HepG2 (cell line): Measurements from ENCODE around the gene TUBA4B. TPM values are rescaled to one million over a fixed set of nuclear protein-coding genes. Genes with fewer than 3 reads are reported as not detected.

Experiments
- CHCHD3 ChIP-seq: sonication (generic); formaldehyde crosslinking; IDR thresholded peaks from 2 replicates; pipeline ENCODE4 v1.8.0; 2022; ENCODE audit warnings: mild to moderate bottlenecking, missing genetic modification reagents, moderate library complexity
- DNMT1 ChIP-seq: sonication (generic); formaldehyde crosslinking; IDR thresholded peaks from 2 replicates; pipeline ENCODE4 v1.5.1; 2020; ENCODE audit warnings: mild to moderate bottlenecking, missing genetic modification reagents
- HNRNPL ChIP-seq: fragments of 200-400 bp; formaldehyde crosslinking; IDR thresholded peaks from 2 replicates; pipeline ENCODE4 v1.6.1; 2017; ENCODE audit warnings: mild to moderate bottlenecking, low read depth, low read length
- JUND ChIP-seq: sonication (generic); formaldehyde crosslinking; IDR thresholded peaks from 2 replicates; pipeline ENCODE4 v1.8.0; 2022; ENCODE audit warnings: mild to moderate bottlenecking, missing genetic modification reagents
- KAT2B ChIP-seq: fragments of 150-350 bp; IDR thresholded peaks from 2 replicates; pipeline ENCODE4 v1.6.1; 2014; ENCODE audit warnings: low read depth, low read length, borderline replicate concordance
- NFE2L1 ChIP-seq: sonication (generic); formaldehyde crosslinking; IDR thresholded peaks from 2 replicates; pipeline ENCODE4 v1.4.0; 2020; ENCODE audit warnings: missing genetic modification reagents, mild to moderate bottlenecking, borderline replicate concordance
- NPAS2 ChIP-seq: sonication (generic); formaldehyde crosslinking; IDR thresholded peaks from 2 replicates; pipeline ENCODE4 v1.8.0; 2022; ENCODE audit warnings: mild to moderate bottlenecking, missing genetic modification reagents, borderline replicate concordance
- PITX1 ChIP-seq: sonication (generic); formaldehyde crosslinking; IDR thresholded peaks from 2 replicates; pipeline ENCODE4 v1.5.1; 2020; ENCODE audit warnings: mild to moderate bottlenecking, missing genetic modification reagents
- PRPF4 ChIP-seq: fragments of 200-400 bp; formaldehyde crosslinking; IDR thresholded peaks from 2 replicates; pipeline ENCODE4 v1.6.1; 2016; ENCODE audit warnings: low read length, low read depth; ENCODE audit not compliant: poor library complexity, severe bottlenecking
- SAFB2 ChIP-seq: sonication (generic); formaldehyde crosslinking; IDR thresholded peaks from 2 replicates; pipeline ENCODE4 v1.5.1; 2020; ENCODE audit warnings: missing genetic modification reagents, low read depth, mild to moderate bottlenecking, borderline replicate concordance
- U2AF2 ChIP-seq: fragments of 200-400 bp; formaldehyde crosslinking; IDR thresholded peaks from 2 replicates; pipeline ENCODE4 v1.6.1; 2017; ENCODE audit warnings: low read depth, mild to moderate bottlenecking, low read length
- ZFP90 ChIP-seq: sonication (generic); formaldehyde crosslinking; IDR thresholded peaks from 2 replicates; pipeline ENCODE4 v1.8.0; 2022; ENCODE audit warnings: missing genetic modification reagents, mild to moderate bottlenecking, inconsistent platforms, borderline replicate concordance
- ZNF256 ChIP-seq: sonication (generic); formaldehyde crosslinking; conservative IDR thresholded peaks from 2 replicates; pipeline ENCODE4 v1.4.0; 2020; ENCODE audit warnings: missing genetic modification reagents
- ZNF550 ChIP-seq: sonication (generic); formaldehyde crosslinking; IDR thresholded peaks from 2 replicates; pipeline ENCODE4 v1.4.0; 2020; ENCODE audit warnings: mild to moderate bottlenecking, missing genetic modification reagents, borderline replicate concordance
- ZNF83 ChIP-seq: sonication (generic); formaldehyde crosslinking; IDR thresholded peaks from 2 replicates; pipeline ENCODE4 v1.4.0; 2020; ENCODE audit warnings: missing genetic modification reagents, mild to moderate bottlenecking, borderline replicate concordance
- polyA plus RNA-seq, 8 experiments: library from polyadenylated mRNA; depleted of rRNA in 3 of 8; stranded (reverse) in 7 of 8; unstranded in 1 of 8; fragments of >200 nt; fragmentation: Illumina TruSeq in 4 of 8; extraction: Trizol in 4 of 8; gene quantifications; 2 replicates each; pipeline versions ENCODE4 v1.2.1 to v1.2.3, GENCODE V29; 2011 to 2016; ENCODE audit warnings: low read depth in 4 of 8, missing spikeins in 1 of 8, mixed read lengths in 1 of 8; ENCODE audit not compliant: insufficient read depth in 1 of 8
- total RNA-seq, 5 experiments: library from RNA; depleted of rRNA; stranded (reverse); fragments of >200 nt; fragmentation: Illumina TruSeq; extraction: Trizol; gene quantifications; 2 replicates each; pipeline ENCODE4 v1.2.3, GENCODE V29; 2016; ENCODE audit warnings: low read depth in 1 of 5
- TF ChIP-seq, protein P1 (sequence below): sonication (generic); formaldehyde crosslinking; conservative IDR thresholded peaks from 2 replicates; pipeline ENCODE4 v1.4.0; 2020; ENCODE audit warnings: mild to moderate bottlenecking, missing genetic modification reagents, moderate library complexity
- TF ChIP-seq, protein P2 (sequence below): sonication (generic); formaldehyde crosslinking; IDR thresholded peaks from 2 replicates; pipeline ENCODE4 v1.4.0; 2020; ENCODE audit warnings: mild to moderate bottlenecking, missing genetic modification reagents
- TF ChIP-seq, protein P3 (sequence below): sonication (generic); formaldehyde crosslinking; IDR thresholded peaks from 2 replicates; pipeline ENCODE4 v1.8.0; 2022; ENCODE audit warnings: mild to moderate bottlenecking, missing genetic modification reagents, moderate library complexity
- TF ChIP-seq, protein P4 (sequence below): sonication (generic); formaldehyde crosslinking; IDR thresholded peaks from 2 replicates; pipeline ENCODE4 v1.5.0; 2020; ENCODE audit warnings: missing genetic modification reagents

The TUBA4B gene
- total and polyA plus RNA-seq, 2 of the 13 experiments (the other 11 are each of a cell fraction or from before 2014, with no cell fraction given), result 0.18 to 0.22 TPM

DNA sequence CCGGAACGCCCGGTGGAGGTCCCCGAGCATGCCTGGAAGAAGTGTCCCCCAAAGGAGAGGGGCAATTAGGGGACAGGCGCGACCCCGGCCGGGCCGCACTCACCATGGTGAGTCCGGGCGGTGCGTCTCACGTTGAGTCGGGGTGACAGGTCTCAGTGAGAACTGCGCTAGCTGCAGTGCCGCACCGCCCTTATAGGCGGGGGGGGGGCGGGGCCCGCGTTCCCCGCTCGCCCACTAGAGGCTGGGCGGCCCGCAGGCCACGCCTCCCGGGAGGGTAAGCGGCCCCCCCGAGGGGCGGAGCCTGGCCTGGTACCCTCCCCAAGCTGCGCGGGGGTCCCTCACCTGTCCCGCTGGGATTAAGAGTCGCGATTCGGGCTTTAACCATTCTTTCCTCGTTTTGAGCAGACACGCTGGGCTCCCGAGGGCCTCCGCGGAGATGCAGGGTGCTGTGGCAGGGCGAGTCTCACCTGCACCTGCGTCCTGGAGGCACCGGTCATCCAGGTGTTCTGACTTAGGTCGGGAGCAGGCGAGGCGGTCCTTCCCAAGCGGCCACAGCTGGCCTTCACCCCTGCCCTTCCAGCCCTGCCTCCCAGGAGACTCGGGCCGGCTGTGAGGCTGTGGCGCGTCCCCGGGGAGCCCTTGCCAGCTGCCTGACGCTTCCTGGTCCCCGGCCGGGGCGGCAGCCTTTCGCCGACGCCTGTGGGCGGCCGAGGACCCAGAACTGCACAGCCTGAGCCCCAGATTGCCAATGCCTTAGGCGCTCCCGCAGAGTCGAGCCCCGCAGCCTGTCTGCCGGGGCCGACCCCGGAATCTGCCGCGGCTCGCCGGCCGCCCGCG lies 928 bp downstream of the TUBA4B start, which contains the start of gene TUBA4A (continued):
- TF ChIP-seq, protein P1, sequence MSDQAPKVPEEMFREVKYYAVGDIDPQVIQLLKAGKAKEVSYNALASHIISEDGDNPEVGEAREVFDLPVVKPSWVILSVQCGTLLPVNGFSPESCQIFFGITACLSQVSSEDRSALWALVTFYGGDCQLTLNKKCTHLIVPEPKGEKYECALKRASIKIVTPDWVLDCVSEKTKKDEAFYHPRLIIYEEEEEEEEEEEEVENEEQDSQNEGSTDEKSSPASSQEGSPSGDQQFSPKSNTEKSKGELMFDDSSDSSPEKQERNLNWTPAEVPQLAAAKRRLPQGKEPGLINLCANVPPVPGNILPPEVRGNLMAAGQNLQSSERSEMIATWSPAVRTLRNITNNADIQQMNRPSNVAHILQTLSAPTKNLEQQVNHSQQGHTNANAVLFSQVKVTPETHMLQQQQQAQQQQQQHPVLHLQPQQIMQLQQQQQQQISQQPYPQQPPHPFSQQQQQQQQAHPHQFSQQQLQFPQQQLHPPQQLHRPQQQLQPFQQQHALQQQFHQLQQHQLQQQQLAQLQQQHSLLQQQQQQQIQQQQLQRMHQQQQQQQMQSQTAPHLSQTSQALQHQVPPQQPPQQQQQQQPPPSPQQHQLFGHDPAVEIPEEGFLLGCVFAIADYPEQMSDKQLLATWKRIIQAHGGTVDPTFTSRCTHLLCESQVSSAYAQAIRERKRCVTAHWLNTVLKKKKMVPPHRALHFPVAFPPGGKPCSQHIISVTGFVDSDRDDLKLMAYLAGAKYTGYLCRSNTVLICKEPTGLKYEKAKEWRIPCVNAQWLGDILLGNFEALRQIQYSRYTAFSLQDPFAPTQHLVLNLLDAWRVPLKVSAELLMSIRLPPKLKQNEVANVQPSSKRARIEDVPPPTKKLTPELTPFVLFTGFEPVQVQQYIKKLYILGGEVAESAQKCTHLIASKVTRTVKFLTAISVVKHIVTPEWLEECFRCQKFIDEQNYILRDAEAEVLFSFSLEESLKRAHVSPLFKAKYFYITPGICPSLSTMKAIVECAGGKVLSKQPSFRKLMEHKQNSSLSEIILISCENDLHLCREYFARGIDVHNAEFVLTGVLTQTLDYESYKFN (CRISPR knock-in tag), result peak; percentile 47
- TF ChIP-seq ZNF550 (no peak), NPAS2 (CRISPR knock-in tag) (no peak), PRPF4 (no peak), DNMT1 (no peak), KAT2B (no peak), NFE2L1 (CRISPR knock-in tag) (no peak), ZNF83 (CRISPR knock-in tag) (no peak), CHCHD3 (peak; percentile 53; the same call in 1 of the 2 replicates), U2AF2 (no peak), JUND (CRISPR knock-in tag) (no peak), ZFP90 (CRISPR knock-in tag) (peak; percentile 88; the same call in 1 of the 2 replicates), PITX1 (CRISPR knock-in tag) (peak; percentile 46; the same call in 1 of the 2 replicates), ZNF256 (CRISPR knock-in tag) (no peak), HNRNPL (peak; percentile 40; the same call in 1 of the 2 replicates), SAFB2 (CRISPR knock-in tag) (no peak)
- TF ChIP-seq, protein P2, sequence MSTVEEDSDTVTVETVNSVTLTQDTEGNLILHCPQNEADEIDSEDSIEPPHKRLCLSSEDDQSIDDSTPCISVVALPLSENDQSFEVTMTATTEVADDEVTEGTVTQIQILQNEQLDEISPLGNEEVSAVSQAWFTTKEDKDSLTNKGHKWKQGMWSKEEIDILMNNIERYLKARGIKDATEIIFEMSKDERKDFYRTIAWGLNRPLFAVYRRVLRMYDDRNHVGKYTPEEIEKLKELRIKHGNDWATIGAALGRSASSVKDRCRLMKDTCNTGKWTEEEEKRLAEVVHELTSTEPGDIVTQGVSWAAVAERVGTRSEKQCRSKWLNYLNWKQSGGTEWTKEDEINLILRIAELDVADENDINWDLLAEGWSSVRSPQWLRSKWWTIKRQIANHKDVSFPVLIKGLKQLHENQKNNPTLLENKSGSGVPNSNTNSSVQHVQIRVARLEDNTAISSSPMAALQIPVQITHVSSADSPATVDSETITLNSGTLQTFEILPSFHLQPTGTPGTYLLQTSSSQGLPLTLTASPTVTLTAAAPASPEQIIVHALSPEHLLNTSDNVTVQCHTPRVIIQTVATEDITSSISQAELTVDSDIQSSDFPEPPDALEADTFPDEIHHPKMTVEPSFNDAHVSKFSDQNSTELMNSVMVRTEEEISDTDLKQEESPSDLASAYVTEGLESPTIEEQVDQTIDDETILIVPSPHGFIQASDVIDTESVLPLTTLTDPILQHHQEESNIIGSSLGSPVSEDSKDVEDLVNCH (CRISPR knock-in tag), result no peak
- TF ChIP-seq, protein P3, sequence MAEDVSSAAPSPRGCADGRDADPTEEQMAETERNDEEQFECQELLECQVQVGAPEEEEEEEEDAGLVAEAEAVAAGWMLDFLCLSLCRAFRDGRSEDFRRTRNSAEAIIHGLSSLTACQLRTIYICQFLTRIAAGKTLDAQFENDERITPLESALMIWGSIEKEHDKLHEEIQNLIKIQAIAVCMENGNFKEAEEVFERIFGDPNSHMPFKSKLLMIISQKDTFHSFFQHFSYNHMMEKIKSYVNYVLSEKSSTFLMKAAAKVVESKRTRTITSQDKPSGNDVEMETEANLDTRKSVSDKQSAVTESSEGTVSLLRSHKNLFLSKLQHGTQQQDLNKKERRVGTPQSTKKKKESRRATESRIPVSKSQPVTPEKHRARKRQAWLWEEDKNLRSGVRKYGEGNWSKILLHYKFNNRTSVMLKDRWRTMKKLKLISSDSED (CRISPR knock-in tag), result no peak
- TF ChIP-seq, protein P4, sequence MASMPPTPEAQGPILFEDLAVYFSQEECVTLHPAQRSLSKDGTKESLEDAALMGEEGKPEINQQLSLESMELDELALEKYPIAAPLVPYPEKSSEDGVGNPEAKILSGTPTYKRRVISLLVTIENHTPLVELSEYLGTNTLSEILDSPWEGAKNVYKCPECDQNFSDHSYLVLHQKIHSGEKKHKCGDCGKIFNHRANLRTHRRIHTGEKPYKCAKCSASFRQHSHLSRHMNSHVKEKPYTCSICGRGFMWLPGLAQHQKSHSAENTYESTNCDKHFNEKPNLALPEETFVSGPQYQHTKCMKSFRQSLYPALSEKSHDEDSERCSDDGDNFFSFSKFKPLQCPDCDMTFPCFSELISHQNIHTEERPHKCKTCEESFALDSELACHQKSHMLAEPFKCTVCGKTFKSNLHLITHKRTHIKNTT (CRISPR knock-in tag), result no peak
